ENCODE data around the gene SCAPER.

- TF ChIP-seq SP1 (IDR thresholded peaks at IDR 0.05), result no peak
- no peak for TF ChIP-seq ELF4 (IDR thresholded peaks at IDR 0.05)
Observed at GRCh38 chr15:76341366-76342057, 563.6 kb downstream of the SCAPER start.

All from HEK293T (cell line).